HCT116 (cell line): ENCODE measurements around the gene SLC6A11. TPM values are rescaled to one million over a fixed set of nuclear protein-coding genes. Genes with fewer than 3 reads are reported as not detected.

ENCODE experiments used
- ATAC-seq: fragments of 200-7000 bp; cut with Tn5 transposase; 2 replicates; pipeline ENCODE4 v1.9.1; 2020; ENCODE audit warnings: mild to moderate bottlenecking, moderate library complexity
- BruUV-seq: library from RNA; stranded (reverse); fragments of 400-500 nt; replicated peaks from 2 replicates; lab custom pipeline; 2021; lab: Mats Ljungman, UMichigan
- CTCF ChIA-PET: fragments of 300-600 bp; sonication (Branson Sonifier 250); formaldehyde crosslinking; loops from one replicate; lab custom pipeline; 2021; ENCODE audit warnings: antibody characterized with exemption; lab: Charles Lee
- POLR2A ChIA-PET: fragments of 300-600, 350-600 bp; sonication (Branson Sonifier 250); formaldehyde crosslinking; loops from one replicate; lab custom pipeline; 2021; ENCODE audit warnings: antibody characterized with exemption; lab: Charles Lee
- RAD21 ChIA-PET, 2 experiments: fragments of 300-600 bp; sonication (Branson Sonifier 250); formaldehyde crosslinking; loops; one replicate each; lab custom pipeline; 2023; ENCODE audit warnings: low total read pairs in 2 of 2; ENCODE audit not compliant: uncharacterized antibody in 2 of 2, unreplicated experiment in 2 of 2, low non-redundant PET in 1 of 2; lab: Charles Lee
- DNase-seq: peaks from one replicate; pipeline ENCODE4 v3.0.0-alpha.2; 2010; ENCODE audit warnings: low read depth, low spot score
- H2AFZ ChIP-seq: fragments of 200-600 bp; shearing (Covaris generic), sonication (generic); 2 replicates; pipeline ENCODE4 v1.6.1; 2017; ENCODE audit warnings: low read depth, mixed run types, mixed read lengths, antibody characterized with exemption, low read length; ENCODE audit not compliant: poor library complexity, severe bottlenecking
- H3K27ac ChIP-seq: 2 replicates; pipeline ENCODE4 v1.5.1; 2012; ENCODE audit warnings: low read depth, low read length
- H3K27me3 ChIP-seq: fragments of 200-600 bp; sonication (generic); 2 replicates; pipeline ENCODE4 v1.6.1; 2016; ENCODE audit warnings: mixed run types, low read length, mixed read lengths; ENCODE audit not compliant: insufficient read depth
- H3K36me3 ChIP-seq, 2 experiments: fragments of 200-500 bp in 1 of 2; fragments of 200-600 bp in 1 of 2; sonication (Bioruptor generic) in 1 of 2; sonication (generic) in 1 of 2; 2 replicates each; pipeline versions ENCODE4 v1.5.1 to v1.6.1; 2014 to 2016; ENCODE audit warnings: low read length in 2 of 2, inconsistent platforms in 1 of 2, mixed read lengths in 1 of 2, mixed run types in 1 of 2; ENCODE audit not compliant: insufficient read depth in 2 of 2, control insufficient read depth in 1 of 2
- H3K4me1 ChIP-seq, 2 experiments: fragments of 200-600 bp in 1 of 2; sonication (generic) in 1 of 2; 2 replicates each; pipeline versions ENCODE4 v1.5.1 to v1.6.1; 2012 to 2017; ENCODE audit warnings: low read length in 2 of 2, inconsistent platforms in 1 of 2, mild to moderate bottlenecking in 1 of 2, mixed read lengths in 1 of 2, mixed run types in 1 of 2, moderate library complexity in 1 of 2; ENCODE audit not compliant: insufficient read depth in 2 of 2, control insufficient read depth in 1 of 2
- H3K4me2 ChIP-seq: fragments of 200-600 bp; sonication (generic); 2 replicates; pipeline ENCODE4 v1.6.1; 2017; ENCODE audit warnings: mixed run types, low read length, mixed read lengths
- H3K4me3 ChIP-seq, 2 experiments: fragments of 200-600 bp in 1 of 2; sonication (generic) in 1 of 2; replicated peaks in 1 of 2; 2 replicates each; pipeline ENCODE4 v1.5.1; 2011 to 2016; ENCODE audit warnings: low read length in 2 of 2, control low read depth in 1 of 2, low read depth in 1 of 2, mild to moderate bottlenecking in 1 of 2, mixed read lengths in 1 of 2, mixed run types in 1 of 2
- H3K79me2 ChIP-seq: fragments of 200-600 bp; sonication (generic); 2 replicates; pipeline ENCODE4 v1.6.1; 2017; ENCODE audit warnings: mild to moderate bottlenecking, mixed run types, low read length, moderate library complexity, mixed read lengths; ENCODE audit not compliant: insufficient read depth
- H3K9ac ChIP-seq: fragments of 200-600 bp; sonication (generic); 2 replicates; pipeline ENCODE4 v1.6.1; 2016; ENCODE audit warnings: low read length, mixed read lengths
- H3K9me2 ChIP-seq: fragments of 200-600 bp; sonication (generic), shearing (Covaris generic); 2 replicates; pipeline ENCODE4 v1.6.1; 2017; ENCODE audit warnings: mixed run types, mild to moderate bottlenecking, moderate library complexity; ENCODE audit not compliant: insufficient read depth
- H3K9me3 ChIP-seq, 2 experiments: fragments of 200-500 bp in 1 of 2; fragments of 200-600 bp in 1 of 2; sonication (Bioruptor generic) in 1 of 2; sonication (generic) in 1 of 2; 2 replicates each; pipeline ENCODE4 v1.6.1; 2014 to 2017; ENCODE audit warnings: low read length in 2 of 2, mixed read lengths in 2 of 2, inconsistent platforms in 1 of 2, low read depth in 1 of 2, mild to moderate bottlenecking in 1 of 2, mixed run types in 1 of 2, moderate library complexity in 1 of 2; ENCODE audit not compliant: control insufficient read depth in 1 of 2, insufficient read depth in 1 of 2
- H4K20me1 ChIP-seq: fragments of 200-600 bp; sonication (generic), shearing (Covaris generic); 2 replicates; pipeline ENCODE4 v1.6.1; 2017; ENCODE audit warnings: mixed run types, mild to moderate bottlenecking, moderate library complexity; ENCODE audit not compliant: insufficient read depth
- FOSL1 ChIP-seq: IDR thresholded peaks from 2 replicates; pipeline ENCODE4 v1.6.1; 2012; ENCODE audit warnings: low read depth
- JUND ChIP-seq: IDR thresholded peaks from 2 replicates; pipeline ENCODE4 v1.6.1; 2012
- MAX ChIP-seq: IDR thresholded peaks from 2 replicates; pipeline ENCODE4 v1.6.1; 2012
- RAD21 ChIP-seq: IDR thresholded peaks from 2 replicates; pipeline ENCODE4 v1.6.1; 2012; ENCODE audit warnings: low read depth, mild to moderate bottlenecking
- SIN3A ChIP-seq: IDR thresholded peaks from 2 replicates; pipeline ENCODE4 v1.6.1; 2012; ENCODE audit warnings: low read depth
- SRF ChIP-seq: IDR thresholded peaks from 2 replicates; pipeline ENCODE4 v1.6.1; 2012; ENCODE audit warnings: low read depth
- YY1 ChIP-seq: IDR thresholded peaks from 2 replicates; pipeline ENCODE4 v1.6.1; 2011; ENCODE audit warnings: low read length, low read depth, moderate library complexity, mild to moderate bottlenecking; ENCODE audit not compliant: insufficient replicate concordance; ENCODE audit errors: extremely low read depth
- ZNF274 ChIP-seq: fragments of 200-500 bp; sonication (Bioruptor generic); IDR thresholded peaks from 2 replicates; pipeline ENCODE4 v1.6.1; 2014; ENCODE audit warnings: mild to moderate bottlenecking, low read depth, low read length, inconsistent platforms
- intact Hi-C: fragments of 100-400 bp; cut with micrococcal nuclease; formaldehyde crosslinking; loops from 2 replicates; pipeline ENCODE4 v1.10.0; 2022
- total RNA-seq: library from RNA; stranded (reverse); gene quantifications from one replicate; pipeline ENCODE4 v1.2.1, GENCODE V29; 2021; ENCODE audit not compliant: unreplicated experiment
- TF ChIP-seq, protein P1 (sequence below): IDR thresholded peaks from 2 replicates; pipeline ENCODE4 v1.6.1; 2012; ENCODE audit warnings: low read depth
- TF ChIP-seq, protein P2 (sequence below): IDR thresholded peaks from 2 replicates; pipeline ENCODE4 v1.6.1; 2011; ENCODE audit warnings: mild to moderate bottlenecking, low read length, moderate library complexity; ENCODE audit not compliant: insufficient replicate concordance; ENCODE audit errors: extremely low read depth
- TF ChIP-seq, protein P3 (sequence below): IDR thresholded peaks from 2 replicates; pipeline ENCODE4 v1.6.1; 2012

SLC6A11 gene
- total RNA-seq, 1 experiment from 2014 or later = not detected

DNA sequence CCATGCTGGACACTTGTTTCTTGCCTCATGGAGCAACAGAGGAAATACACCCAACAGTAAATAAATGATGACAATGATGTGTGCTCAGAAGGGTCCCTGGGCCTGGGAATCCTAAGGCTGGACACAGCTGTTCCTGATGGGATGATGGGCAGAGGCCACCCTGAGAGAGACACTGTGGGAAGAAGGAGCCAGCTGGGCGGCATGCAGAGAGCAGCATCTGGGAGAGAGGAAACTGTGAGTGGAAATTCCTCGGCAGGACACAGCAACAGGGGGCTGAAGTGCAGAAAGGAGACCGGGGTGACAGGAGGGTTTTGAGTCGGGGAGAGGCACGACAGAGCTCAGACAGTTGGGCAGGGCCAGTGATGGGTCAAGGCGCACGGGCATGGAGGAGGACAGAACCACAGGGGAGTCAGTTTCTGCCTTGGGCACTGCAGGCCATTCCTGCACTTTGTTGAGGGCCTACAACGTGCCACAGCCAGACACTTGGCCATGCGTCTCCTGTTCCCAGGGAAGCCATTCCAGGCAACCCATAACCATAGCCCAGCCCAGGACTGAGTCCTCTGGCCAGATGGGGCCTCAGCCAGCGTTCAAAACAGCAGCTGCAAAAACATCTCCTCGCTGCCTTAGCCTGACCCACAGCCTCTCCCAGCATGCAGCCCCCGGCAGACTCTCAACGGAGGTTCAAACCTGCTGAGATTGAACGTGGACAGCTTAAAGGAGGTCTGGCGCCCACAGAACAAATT is 139.9 kb downstream of the SLC6A11 start:
- DNase-seq = no peak
- Histone ChIP-seq H3K9me3 (no peaks in the 10 kb centered on the region), H4K20me1 (no peaks in the 10 kb centered on the region), H3K27me3 (peaks cover 56% of the 10 kb centered on the region), H2AFZ (no peak overlapping the region), H3K36me3 (no peaks in the 10 kb centered on the region), H3K4me2 (no peak overlapping the region), H3K4me1 (peaks cover 0 to 5% of the 10 kb centered on the region in 2 experiments; a peak in 1 of 4 replicates), H3K4me3 (no peak overlapping the region), H3K9ac (no peak overlapping the region), H3K27ac (no peak overlapping the region), H3K9me2 (no peaks in the 10 kb centered on the region), H3K79me2 (no peaks in the 10 kb centered on the region)
- no peak for ATAC-seq
- TF ChIP-seq MAX (no peak), ZNF274 (no peak), FOSL1 (no peak), JUND (no peak), YY1 (no peak), SIN3A (no peak), SRF (no peak), RAD21 (no peak)
- TF ChIP-seq, protein P1, sequence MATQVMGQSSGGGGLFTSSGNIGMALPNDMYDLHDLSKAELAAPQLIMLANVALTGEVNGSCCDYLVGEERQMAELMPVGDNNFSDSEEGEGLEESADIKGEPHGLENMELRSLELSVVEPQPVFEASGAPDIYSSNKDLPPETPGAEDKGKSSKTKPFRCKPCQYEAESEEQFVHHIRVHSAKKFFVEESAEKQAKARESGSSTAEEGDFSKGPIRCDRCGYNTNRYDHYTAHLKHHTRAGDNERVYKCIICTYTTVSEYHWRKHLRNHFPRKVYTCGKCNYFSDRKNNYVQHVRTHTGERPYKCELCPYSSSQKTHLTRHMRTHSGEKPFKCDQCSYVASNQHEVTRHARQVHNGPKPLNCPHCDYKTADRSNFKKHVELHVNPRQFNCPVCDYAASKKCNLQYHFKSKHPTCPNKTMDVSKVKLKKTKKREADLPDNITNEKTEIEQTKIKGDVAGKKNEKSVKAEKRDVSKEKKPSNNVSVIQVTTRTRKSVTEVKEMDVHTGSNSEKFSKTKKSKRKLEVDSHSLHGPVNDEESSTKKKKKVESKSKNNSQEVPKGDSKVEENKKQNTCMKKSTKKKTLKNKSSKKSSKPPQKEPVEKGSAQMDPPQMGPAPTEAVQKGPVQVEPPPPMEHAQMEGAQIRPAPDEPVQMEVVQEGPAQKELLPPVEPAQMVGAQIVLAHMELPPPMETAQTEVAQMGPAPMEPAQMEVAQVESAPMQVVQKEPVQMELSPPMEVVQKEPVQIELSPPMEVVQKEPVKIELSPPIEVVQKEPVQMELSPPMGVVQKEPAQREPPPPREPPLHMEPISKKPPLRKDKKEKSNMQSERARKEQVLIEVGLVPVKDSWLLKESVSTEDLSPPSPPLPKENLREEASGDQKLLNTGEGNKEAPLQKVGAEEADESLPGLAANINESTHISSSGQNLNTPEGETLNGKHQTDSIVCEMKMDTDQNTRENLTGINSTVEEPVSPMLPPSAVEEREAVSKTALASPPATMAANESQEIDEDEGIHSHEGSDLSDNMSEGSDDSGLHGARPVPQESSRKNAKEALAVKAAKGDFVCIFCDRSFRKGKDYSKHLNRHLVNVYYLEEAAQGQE = no peak
- TF ChIP-seq, protein P2, sequence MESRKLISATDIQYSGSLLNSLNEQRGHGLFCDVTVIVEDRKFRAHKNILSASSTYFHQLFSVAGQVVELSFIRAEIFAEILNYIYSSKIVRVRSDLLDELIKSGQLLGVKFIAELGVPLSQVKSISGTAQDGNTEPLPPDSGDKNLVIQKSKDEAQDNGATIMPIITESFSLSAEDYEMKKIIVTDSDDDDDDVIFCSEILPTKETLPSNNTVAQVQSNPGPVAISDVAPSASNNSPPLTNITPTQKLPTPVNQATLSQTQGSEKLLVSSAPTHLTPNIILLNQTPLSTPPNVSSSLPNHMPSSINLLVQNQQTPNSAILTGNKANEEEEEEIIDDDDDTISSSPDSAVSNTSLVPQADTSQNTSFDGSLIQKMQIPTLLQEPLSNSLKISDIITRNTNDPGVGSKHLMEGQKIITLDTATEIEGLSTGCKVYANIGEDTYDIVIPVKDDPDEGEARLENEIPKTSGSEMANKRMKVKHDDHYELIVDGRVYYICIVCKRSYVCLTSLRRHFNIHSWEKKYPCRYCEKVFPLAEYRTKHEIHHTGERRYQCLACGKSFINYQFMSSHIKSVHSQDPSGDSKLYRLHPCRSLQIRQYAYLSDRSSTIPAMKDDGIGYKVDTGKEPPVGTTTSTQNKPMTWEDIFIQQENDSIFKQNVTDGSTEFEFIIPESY = no peak
- TF ChIP-seq, protein P3, sequence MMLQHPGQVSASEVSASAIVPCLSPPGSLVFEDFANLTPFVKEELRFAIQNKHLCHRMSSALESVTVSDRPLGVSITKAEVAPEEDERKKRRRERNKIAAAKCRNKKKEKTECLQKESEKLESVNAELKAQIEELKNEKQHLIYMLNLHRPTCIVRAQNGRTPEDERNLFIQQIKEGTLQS = no peak
- intact Hi-C loops = no loop called here
- CTCF ChIA-PET = no interaction called here
- RAD21 ChIA-PET = no interaction called here
- BruUV-seq = no TSS peak
- POLR2A ChIA-PET = no interaction called here
